ENCODE results near the gene P2RX7.

GRCh38 chr12:121205491-121205890 lies 72.8 kb downstream of the P2RX7 start:
- TF ChIP-seq EZH2 (IDR thresholded peaks at IDR 0.05; ENCODE audit: borderline replicate concordance, low read depth, low read length, severe bottlenecking) (no peak), POLR2A (IDR thresholded peaks at IDR 0.05; ENCODE audit: low read depth, low read length) (no peak), FOS (IDR thresholded peaks at IDR 0.05; ENCODE audit: borderline replicate concordance, insufficient read depth, low read length) (no peak), MYC (IDR thresholded peaks at IDR 0.05; ENCODE audit: low read depth, low read length) (no peak), POLR2AphosphoS5 (IDR thresholded peaks at IDR 0.05; ENCODE audit: insufficient read depth, low read depth, low read length) (no peak), JUN (IDR thresholded peaks at IDR 0.05; ENCODE audit: borderline replicate concordance, insufficient read depth, insufficient read length, low read depth) (no peak)
- TF ChIP-seq, protein P1, sequence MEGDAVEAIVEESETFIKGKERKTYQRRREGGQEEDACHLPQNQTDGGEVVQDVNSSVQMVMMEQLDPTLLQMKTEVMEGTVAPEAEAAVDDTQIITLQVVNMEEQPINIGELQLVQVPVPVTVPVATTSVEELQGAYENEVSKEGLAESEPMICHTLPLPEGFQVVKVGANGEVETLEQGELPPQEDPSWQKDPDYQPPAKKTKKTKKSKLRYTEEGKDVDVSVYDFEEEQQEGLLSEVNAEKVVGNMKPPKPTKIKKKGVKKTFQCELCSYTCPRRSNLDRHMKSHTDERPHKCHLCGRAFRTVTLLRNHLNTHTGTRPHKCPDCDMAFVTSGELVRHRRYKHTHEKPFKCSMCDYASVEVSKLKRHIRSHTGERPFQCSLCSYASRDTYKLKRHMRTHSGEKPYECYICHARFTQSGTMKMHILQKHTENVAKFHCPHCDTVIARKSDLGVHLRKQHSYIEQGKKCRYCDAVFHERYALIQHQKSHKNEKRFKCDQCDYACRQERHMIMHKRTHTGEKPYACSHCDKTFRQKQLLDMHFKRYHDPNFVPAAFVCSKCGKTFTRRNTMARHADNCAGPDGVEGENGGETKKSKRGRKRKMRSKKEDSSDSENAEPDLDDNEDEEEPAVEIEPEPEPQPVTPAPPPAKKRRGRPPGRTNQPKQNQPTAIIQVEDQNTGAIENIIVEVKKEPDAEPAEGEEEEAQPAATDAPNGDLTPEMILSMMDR (IDR thresholded peaks at IDR 0.05; ENCODE audit: extremely low read depth in 1 of 2, insufficient read depth in 1 of 2, low read depth in 1 of 2, low read length in 2 of 2) = no peak
- TF ChIP-seq, protein P2, sequence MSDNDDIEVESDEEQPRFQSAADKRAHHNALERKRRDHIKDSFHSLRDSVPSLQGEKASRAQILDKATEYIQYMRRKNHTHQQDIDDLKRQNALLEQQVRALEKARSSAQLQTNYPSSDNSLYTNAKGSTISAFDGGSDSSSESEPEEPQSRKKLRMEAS (IDR thresholded peaks at IDR 0.05; ENCODE audit: insufficient read depth, insufficient read length) = no peak

Measured in endothelial cell of umbilical vein (primary cell).